Esophagus muscularis mucosa (tissue), 4 donors: ENCODE results near the gene SMARCC1.

ENCODE experiments used
- EP300 ChIP-seq: sonication (generic); formaldehyde crosslinking; IDR thresholded peaks from one replicate; pipeline ENCODE4 v1.6.1; 2017; ENCODE audit warnings: antibody characterized with exemption
- POLR2A ChIP-seq: fragments of 450-650 bp; IDR thresholded peaks from one replicate; pipeline ENCODE4 v1.6.1; 2017; ENCODE audit warnings: antibody characterized with exemption, moderate library complexity, mild to moderate bottlenecking, low read depth
- POLR2AphosphoS5 ChIP-seq, 2 donors: sonication (generic); formaldehyde crosslinking; IDR thresholded peaks; one replicate each; pipeline ENCODE4 v1.6.1; 2017; ENCODE audit warnings: antibody characterized with exemption in 2 of 2
- TF ChIP-seq, protein P1 (sequence below), 3 experiments: fragments of 200-600 bp in 2 of 3; fragments of 450-650 bp in 1 of 3; sonication (generic) in 2 of 3; IDR thresholded peaks; one replicate each; pipeline ENCODE4 v1.5.1; 2017 to 2019; ENCODE audit warnings: antibody characterized with exemption in 3 of 3, mild to moderate bottlenecking in 2 of 3, moderate library complexity in 1 of 3

DNA sequence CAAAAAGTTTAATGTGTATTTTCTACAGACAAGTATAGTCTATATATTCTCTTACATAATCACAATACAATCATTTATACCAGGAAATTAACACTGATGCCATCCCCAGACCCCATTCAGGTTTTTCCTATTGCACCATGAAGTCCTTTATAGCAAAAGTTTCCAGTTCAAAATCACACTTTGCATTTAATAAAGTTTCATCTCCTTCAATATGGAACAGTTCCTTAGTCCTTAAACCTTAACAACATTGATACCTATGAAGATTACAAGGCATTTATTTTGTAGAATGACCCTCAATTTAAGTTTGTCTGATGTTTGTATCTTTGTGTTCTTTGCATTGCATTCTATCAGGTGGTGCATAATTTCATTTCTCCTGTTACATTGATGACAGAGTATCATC is 2.0 kb upstream of the SMARCC1 start:
- TF ChIP-seq POLR2AphosphoS5 (IDR thresholded peaks at IDR 0.05) = no peak
- TF ChIP-seq, protein P1, sequence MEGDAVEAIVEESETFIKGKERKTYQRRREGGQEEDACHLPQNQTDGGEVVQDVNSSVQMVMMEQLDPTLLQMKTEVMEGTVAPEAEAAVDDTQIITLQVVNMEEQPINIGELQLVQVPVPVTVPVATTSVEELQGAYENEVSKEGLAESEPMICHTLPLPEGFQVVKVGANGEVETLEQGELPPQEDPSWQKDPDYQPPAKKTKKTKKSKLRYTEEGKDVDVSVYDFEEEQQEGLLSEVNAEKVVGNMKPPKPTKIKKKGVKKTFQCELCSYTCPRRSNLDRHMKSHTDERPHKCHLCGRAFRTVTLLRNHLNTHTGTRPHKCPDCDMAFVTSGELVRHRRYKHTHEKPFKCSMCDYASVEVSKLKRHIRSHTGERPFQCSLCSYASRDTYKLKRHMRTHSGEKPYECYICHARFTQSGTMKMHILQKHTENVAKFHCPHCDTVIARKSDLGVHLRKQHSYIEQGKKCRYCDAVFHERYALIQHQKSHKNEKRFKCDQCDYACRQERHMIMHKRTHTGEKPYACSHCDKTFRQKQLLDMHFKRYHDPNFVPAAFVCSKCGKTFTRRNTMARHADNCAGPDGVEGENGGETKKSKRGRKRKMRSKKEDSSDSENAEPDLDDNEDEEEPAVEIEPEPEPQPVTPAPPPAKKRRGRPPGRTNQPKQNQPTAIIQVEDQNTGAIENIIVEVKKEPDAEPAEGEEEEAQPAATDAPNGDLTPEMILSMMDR (IDR thresholded peaks at IDR 0.05) = no peak
- TF ChIP-seq POLR2A = no peak
- no peak for TF ChIP-seq EP300
